Stimulated activated CD4-positive, alpha-beta T cell treated with anti-CD3 and anti-CD28 coated beads, Interleukin-12 subunit alpha, Interleukin-12 subunit beta, amount 100 ng/mL, for 4 hours (primary cell): ENCODE measurements around the gene PCGF2.

ENCODE experiments used
- DNase-seq: peaks from one replicate; pipeline ENCODE4 v3.0.0-alpha.2; 2020

The PCGF2 gene

DNA sequence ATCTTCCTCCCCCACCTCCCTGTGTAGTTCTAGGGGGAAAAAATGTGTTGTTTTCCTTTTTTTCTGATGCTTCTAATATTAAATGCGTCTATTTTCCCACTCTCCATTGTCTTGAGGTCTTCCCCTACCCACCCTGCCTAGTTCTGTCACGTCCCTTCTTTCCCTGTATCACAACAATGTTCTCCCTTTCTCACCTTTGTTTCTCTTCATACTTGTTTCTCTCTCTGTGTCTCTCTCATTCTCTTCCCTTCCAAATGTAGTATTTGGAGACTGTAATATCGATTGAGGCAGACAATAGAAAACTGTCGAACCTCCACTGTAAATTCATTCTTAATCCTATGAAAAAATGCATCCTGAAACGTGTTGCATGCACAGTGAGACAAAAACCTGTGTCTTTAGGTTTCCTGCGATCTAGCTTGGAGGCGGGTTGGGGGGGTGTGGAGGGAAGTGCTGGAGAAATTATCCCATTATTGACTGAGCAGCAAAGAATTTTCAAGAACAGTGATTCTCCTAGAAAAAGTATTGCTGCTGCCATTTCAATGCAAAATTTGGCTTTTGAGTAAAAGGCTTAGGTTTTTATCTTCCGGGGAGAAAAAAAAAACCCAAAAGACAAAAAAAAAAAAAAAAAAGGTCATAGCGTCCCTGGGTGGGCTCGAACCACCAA is 3.1 kb upstream of the PCGF2 start:
- DNase-seq: no peak

GRCh38 chr17:38750312-38751121 is 2.4 kb upstream of the PCGF2 start:
- no peak for DNase-seq

- no peak for DNase-seq
These were observed 1.8 kb upstream of the PCGF2 start for GRCh38 chr17:38750044-38750311.

GRCh38 chr17:38749223-38750043 is 1.3 kb upstream of the PCGF2 start:
- DNase-seq: no peak

- DNase-seq: no peak
These were observed 721 bp upstream of the PCGF2 start for GRCh38 chr17:38748892-38749222.

GRCh38 chr17:38747463-38748148 is 530 bp downstream of the PCGF2 start:
- DNase-seq: no peak

- DNase-seq: no peak
These were observed 1.2 kb downstream of the PCGF2 start for GRCh38 chr17:38746849-38747462.

GRCh38 chr17:38746004-38746848 is 1.9 kb downstream of the PCGF2 start:
- no peak for DNase-seq

GRCh38 chr17:38745545-38745944 is 2.6 kb downstream of the PCGF2 start:
- DNase-seq: no peak

DNA sequence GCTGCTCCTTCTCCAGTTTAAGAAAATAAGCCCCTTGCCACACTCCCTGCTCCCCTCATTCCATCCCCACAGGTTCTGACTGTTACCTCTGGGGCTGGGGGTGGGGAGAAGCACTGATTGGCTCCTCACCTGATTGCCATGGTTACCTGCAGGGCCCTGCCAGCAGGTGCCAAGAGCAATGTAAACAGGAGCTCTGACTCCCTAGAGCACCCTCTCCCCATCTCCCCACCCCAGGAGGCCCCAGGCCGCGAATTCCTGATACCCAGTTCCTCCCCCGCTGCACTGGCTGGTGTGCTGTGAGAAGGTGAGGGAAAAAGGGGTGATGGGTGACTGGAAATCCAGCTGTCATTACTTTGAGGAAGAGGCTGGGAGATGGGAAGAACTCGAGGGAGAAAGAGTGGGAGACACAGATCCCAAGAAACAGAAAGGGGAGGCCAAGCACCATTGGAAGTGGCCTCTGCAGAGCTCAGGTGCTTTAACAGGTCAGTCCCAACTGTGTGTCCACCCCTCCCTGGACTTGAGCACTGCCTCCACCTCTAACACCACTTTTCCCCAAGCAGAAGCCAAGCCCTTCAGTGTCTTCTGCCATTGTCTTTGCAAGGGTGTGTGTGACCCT is 4.5 kb downstream of the PCGF2 start:
- DNase-seq: no peak

DNA sequence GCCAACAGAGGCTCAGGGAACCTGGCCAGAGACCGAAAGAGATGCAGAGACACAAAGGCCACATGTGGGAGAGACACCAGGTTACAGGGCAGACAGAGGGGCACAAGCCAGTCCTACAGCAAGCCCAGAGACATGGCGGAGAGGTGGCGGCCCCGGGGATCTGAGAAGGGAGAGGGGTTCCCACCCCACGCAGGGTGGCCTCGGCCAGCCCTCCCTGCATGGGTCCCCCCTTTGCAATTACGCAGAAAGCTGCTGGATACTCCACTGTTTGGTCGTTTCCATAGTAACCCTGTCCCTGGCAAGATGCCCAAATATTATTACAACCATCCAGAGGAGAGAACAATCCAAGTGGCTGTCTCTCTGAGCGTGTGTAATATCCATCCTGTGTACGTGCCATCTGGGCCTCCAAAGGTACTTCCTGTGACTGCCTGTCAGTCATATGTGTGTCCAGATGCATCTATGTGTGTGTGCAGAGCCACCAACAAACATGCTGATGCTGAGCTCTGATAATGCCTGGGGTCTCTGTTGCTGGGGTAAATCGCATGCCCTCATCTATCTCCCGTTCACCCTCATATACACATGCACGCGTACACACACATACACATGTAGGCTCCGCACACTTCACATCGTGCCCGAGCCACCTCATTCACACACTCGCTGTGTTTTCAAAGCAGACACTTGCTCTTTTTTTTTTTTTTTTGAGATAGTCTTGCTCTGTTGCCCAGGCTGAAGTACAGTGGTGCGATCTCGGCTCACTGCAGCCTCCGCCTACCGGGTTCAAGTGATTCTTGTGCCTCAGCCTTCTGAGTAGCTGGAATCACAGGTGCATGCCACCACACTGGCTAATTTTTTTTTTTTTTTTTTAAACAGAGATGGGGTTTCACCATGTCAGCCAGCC is 5.5 kb downstream of the PCGF2 start:
- no peak for DNase-seq

- DNase-seq: no peak
These were observed 6.2 kb downstream of the PCGF2 start for GRCh38 chr17:38741921-38742410.

DNA sequence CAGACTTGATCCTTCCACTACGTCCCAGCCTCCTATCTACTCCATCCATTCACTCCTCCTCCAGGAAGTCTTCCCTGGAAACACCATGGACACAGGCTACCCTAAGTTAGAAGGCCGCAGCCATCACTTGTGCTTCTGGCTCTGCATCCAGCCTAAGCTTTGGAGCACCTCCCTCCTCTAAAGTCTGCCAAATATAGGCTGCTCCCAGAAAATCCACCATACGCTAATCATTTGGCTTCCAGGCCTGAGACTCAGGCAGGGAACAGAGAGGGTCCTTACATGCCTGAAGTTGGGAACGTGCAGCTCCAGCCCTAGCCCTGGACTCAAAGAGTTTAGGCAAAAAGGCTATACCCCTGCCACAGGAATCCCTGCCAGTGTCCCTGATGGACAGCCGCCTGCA is 6.7 kb downstream of the PCGF2 start:
- no peak for DNase-seq

DNA sequence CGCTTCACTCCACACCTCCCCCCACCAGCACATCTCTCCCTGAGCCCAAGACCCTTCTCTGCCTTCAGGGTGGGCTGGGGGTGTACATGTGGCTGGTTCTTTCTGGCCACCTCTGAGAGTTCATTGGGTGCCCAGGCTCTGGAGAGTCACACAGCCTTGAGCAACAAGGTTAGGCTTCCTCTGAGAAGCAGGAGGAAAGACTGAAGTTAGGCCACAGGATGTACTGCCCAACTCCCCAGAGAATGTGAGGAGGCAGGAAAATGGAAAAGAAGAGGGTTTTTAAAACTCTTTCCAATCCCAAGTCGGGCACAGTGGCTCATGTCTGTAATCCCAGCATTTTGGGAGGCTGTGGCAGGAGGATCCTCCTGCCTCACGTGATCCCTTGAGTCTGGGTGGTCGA is 7.3 kb downstream of the PCGF2 start:
- no peak for DNase-seq

DNA sequence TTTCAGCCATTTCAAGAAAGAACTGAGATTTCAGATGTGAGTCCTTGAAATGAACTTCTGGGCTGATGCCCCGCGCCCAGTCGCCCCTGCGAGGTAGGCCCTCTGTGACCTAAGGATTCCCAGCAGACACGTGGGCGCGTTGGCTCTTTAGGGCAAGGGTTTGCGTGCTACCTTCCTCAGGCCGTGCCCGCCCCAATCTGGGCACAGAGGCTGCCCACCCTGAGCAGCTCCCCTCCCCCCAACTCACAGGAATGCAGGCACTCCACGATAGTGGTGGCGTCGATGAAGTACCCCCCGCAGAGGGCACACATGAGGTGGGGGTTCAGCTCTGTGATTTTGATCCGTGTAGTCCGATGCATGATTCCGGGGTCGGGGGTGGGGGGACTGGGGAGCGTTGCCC is 8.1 kb downstream of the PCGF2 start:
- DNase-seq: no peak

- no peak for DNase-seq
These were observed 8.8 kb downstream of the PCGF2 start for GRCh38 chr17:38739305-38739704.

GRCh38 chr17:38738686-38739085 is 9.4 kb downstream of the PCGF2 start:
- no peak for DNase-seq

DNA sequence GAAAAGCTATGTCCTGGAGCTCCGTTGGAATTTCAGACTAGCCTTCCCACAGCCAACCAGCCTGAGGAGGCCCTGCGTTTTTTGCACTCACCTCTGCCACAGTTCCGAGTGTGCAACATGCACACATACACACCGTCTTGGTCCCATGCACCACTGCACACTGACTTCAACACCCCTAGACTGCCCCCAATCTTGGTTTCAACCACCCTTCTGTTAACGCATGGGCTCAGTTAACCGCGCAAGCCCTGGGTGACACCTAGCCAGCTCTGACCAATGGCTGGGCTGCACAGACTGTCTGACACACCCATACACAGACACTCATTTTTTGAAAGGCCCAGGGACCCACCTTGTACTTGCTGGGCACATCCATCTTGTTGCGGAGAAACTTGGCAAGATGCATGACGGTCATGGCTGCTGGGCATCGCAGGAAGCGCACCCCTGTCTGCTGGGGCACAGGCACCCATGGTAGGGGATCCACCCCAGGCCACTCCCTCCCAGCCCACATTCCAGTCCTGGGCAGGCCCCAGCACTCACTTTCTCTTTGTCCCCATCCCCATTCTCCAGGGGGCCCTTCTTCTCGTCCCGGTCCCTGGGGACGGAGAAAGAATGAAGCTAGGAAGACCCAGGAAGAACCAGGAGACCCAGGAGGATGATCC is 10.0 kb downstream of the PCGF2 start:
- no peak for DNase-seq

- peak; percentile 78 for DNase-seq
These were observed 12.8 kb downstream of the PCGF2 start for GRCh38 chr17:38735161-38735997.
